ENCODE measurements around the gene MANEAL.

DNA sequence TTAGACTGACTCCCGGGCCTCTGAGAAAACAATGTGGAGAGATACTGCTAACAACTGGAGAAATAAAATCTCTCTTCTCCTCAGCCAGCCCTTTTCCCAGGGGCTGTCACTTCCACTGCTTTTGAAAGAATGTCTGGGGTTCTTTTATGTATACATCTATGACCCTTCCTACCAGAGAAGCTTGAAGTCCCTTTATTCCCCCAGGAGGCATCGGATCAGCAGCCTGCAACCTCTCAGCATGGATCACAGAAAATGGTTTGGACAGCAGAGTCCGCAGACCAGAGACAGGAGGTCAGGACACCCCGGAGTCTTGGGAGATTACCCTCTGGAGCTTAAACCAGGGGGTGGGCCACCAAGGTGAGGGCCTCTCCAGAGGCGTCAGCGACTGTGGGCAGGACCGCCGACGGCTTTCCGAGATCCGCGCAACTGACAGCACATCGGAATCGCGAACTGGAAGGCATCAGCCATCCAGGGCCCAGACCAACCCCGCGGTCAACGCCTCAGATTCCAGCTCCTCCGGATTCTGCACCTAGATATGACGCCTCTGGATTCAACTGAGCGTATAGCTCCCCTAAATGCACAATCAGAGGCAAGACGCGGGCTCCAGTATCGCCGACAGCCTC is 29.7 kb upstream of the MANEAL start:
- TF ChIP-seq CTCF (tag by site-specific recombination; IDR thresholded peaks at IDR 0.05) (no peak), ZNF112 (tag by site-specific recombination; IDR thresholded peaks at IDR 0.05) (no peak), ZNF280D (tag by site-specific recombination; IDR thresholded peaks at IDR 0.05) (no peak), ZNF548 (tag by site-specific recombination; IDR thresholded peaks at IDR 0.05) (no peak), ZNF248 (tag by site-specific recombination; IDR thresholded peaks at IDR 0.05) (no peak), ZBTB8A (tag by site-specific recombination; IDR thresholded peaks at IDR 0.05) (no peak), ZNF155 (tag by site-specific recombination; IDR thresholded peaks at IDR 0.05) (no peak), ZSCAN23 (tag by site-specific recombination; IDR thresholded peaks at IDR 0.05) (no peak), ZSCAN4 (tag by site-specific recombination; IDR thresholded peaks at IDR 0.05) (no peak), ZNF48 (tag by site-specific recombination; IDR thresholded peaks at IDR 0.05) (no peak), TSHZ1 (tag by site-specific recombination; IDR thresholded peaks at IDR 0.05; ENCODE audit: borderline replicate concordance) (no peak), ZBTB1 (tag by site-specific recombination; IDR thresholded peaks at IDR 0.05) (no peak), TCF7L2 (IDR thresholded peaks at IDR 0.05; ENCODE audit: borderline replicate concordance, low read depth, low read length) (no peak)
- TF ChIP-seq, protein P1, sequence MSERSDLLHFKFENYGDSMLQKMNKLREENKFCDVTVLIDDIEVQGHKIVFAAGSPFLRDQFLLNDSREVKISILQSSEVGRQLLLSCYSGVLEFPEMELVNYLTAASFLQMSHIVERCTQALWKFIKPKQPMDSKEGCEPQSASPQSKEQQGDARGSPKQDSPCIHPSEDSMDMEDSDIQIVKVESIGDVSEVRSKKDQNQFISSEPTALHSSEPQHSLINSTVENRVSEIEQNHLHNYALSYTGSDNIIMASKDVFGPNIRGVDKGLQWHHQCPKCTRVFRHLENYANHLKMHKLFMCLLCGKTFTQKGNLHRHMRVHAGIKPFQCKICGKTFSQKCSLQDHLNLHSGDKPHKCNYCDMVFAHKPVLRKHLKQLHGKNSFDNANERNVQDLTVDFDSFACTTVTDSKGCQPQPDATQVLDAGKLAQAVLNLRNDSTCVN (tag by site-specific recombination; optimal IDR thresholded peaks at IDR 0.05), result no peak
